HL-60 (cell line): ENCODE data around the gene TRDMT1.

Experiments
- DNase-seq, 2 experiments: peaks; one replicate each; pipeline ENCODE4 v3.0.0-alpha.2; 2010 to 2020; ENCODE audit warnings: low read depth in 1 of 2, low spot score in 1 of 2
- H3K27ac ChIP-seq: fragments of 250-450 bp; sonication (Bioruptor Pico); replicated peaks from 2 replicates; pipeline ENCODE4 v1.5.1; 2020; ENCODE audit warnings: mild to moderate bottlenecking, moderate library complexity
- H3K27me3 ChIP-seq: fragments of 250-450 bp; sonication (Bioruptor Pico); 2 replicates; pipeline ENCODE4 v1.5.1; 2021; ENCODE audit warnings: mild to moderate bottlenecking, moderate library complexity; ENCODE audit not compliant: insufficient read depth, poor library complexity, severe bottlenecking
- H3K4me3 ChIP-seq: replicated peaks from 2 replicates; pipeline ENCODE4 v1.5.1; 2011; ENCODE audit warnings: mild to moderate bottlenecking, control low read depth, low read length; ENCODE audit not compliant: insufficient read depth
- CTCF ChIP-seq: IDR thresholded peaks from one replicate; pipeline ENCODE4 v1.5.1; 2011; ENCODE audit warnings: low read length, control low read depth, inconsistent platforms; ENCODE audit not compliant: insufficient read depth
- GABPA ChIP-seq: IDR thresholded peaks from 2 replicates; pipeline ENCODE4 v1.6.1; 2012; ENCODE audit warnings: low read depth
- POLR2AphosphoS5 ChIP-seq: IDR thresholded peaks from 2 replicates; pipeline ENCODE4 v1.6.1; 2012; ENCODE audit warnings: low read depth
- REST ChIP-seq: IDR thresholded peaks from 2 replicates; pipeline ENCODE4 v1.6.1; 2012; ENCODE audit warnings: low read depth; ENCODE audit not compliant: insufficient replicate concordance
- SPI1 ChIP-seq: IDR thresholded peaks from 2 replicates; pipeline ENCODE4 v1.6.1; 2012; ENCODE audit warnings: low read depth, mild to moderate bottlenecking, borderline replicate concordance

Gene TRDMT1

GRCh38 chr10:17188644-17189172, 12.8 kb downstream of the TRDMT1 start:
- no peak for DNase-seq
- no peak for TF ChIP-seq CTCF
- TF ChIP-seq REST: no peak
- TF ChIP-seq POLR2AphosphoS5: no peak
- TF ChIP-seq GABPA: no peak
- TF ChIP-seq SPI1: no peak
- Histone ChIP-seq H3K4me3 (no peak overlapping the region), H3K27me3 (no peaks in the 10 kb centered on the region), H3K27ac (no peak overlapping the region)

- no peak for DNase-seq
- Histone ChIP-seq H3K4me3 (no peak overlapping the region), H3K27ac (no peak overlapping the region), H3K27me3 (no peaks in the 10 kb centered on the region)
- TF ChIP-seq SPI1 (no peak), GABPA (no peak), REST (no peak), CTCF (no peak), POLR2AphosphoS5 (no peak)
Measured at GRCh38 chr10:17185873-17186272, 15.6 kb downstream of the TRDMT1 start.

GRCh38 chr10:17183110-17183509, 18.4 kb downstream of the TRDMT1 start:
- Histone ChIP-seq H3K27me3 (no peaks in the 10 kb centered on the region), H3K27ac (no peak overlapping the region), H3K4me3 (no peak overlapping the region)
- TF ChIP-seq CTCF (no peak), SPI1 (no peak), GABPA (no peak), POLR2AphosphoS5 (no peak), REST (no peak)
- no peak for DNase-seq
